Astrocyte (in vitro differentiated cells and primary cell): ENCODE data around the gene EEA1. TPM values are rescaled to one million over a fixed set of nuclear protein-coding genes. Genes with fewer than 3 reads are reported as not detected.

ENCODE experiments used
- DNase-seq: peaks from one replicate; pipeline ENCODE4 v3.0.0-alpha.2; 2010; ENCODE audit warnings: low read depth
- FAIRE-seq: peaks from 2 replicates; lab custom pipeline; 2011; peaks lifted over from hg19 to GRCh38; lab: Jason Lieb, UNC
- H2AFZ ChIP-seq: 2 replicates; pipeline ENCODE4 v1.6.0; 2012; ENCODE audit warnings: low read depth, low read length, inconsistent platforms
- H3K27ac ChIP-seq: 2 replicates; pipeline ENCODE4 v1.5.1; 2011; ENCODE audit warnings: low read depth, low read length, inconsistent platforms
- H3K27me3 ChIP-seq: 2 replicates; pipeline ENCODE4 v1.6.0; 2011; ENCODE audit warnings: low read length, inconsistent platforms; ENCODE audit not compliant: insufficient read depth
- H3K36me3 ChIP-seq: 2 replicates; pipeline ENCODE4 v1.5.1; 2011; ENCODE audit warnings: low read length, inconsistent platforms; ENCODE audit not compliant: insufficient read depth
- H3K4me1 ChIP-seq: 2 replicates; pipeline ENCODE4 v1.5.1; 2011; ENCODE audit warnings: low read length, inconsistent platforms; ENCODE audit not compliant: insufficient read depth
- H3K4me2 ChIP-seq: 2 replicates; pipeline ENCODE4 v1.6.0; 2012; ENCODE audit warnings: low read length, inconsistent platforms
- H3K4me3 ChIP-seq: 2 replicates; pipeline ENCODE4 v1.5.1; 2011; ENCODE audit warnings: low read depth, mild to moderate bottlenecking, low read length, inconsistent platforms; ENCODE audit not compliant: insufficient read depth
- H3K79me2 ChIP-seq: 2 replicates; pipeline ENCODE4 v1.6.0; 2012; ENCODE audit warnings: mild to moderate bottlenecking, low read length, inconsistent platforms; ENCODE audit not compliant: insufficient read depth
- H3K9ac ChIP-seq: 2 replicates; pipeline ENCODE4 v1.6.0; 2012; ENCODE audit warnings: mild to moderate bottlenecking, low read length, inconsistent platforms
- H3K9me3 ChIP-seq: 2 replicates; pipeline ENCODE4 v1.5.1; 2012; ENCODE audit warnings: low read depth, mild to moderate bottlenecking, low read length, inconsistent platforms; ENCODE audit not compliant: insufficient read depth
- H4K20me1 ChIP-seq: 2 replicates; pipeline ENCODE4 v1.6.0; 2012; ENCODE audit warnings: low read length, inconsistent platforms; ENCODE audit not compliant: insufficient read depth
- H3K27ac Mint-ChIP-seq: one replicate; pipeline ENCODE4 v1.8.0; 2021; ENCODE audit warnings: mild to moderate bottlenecking, mixed read lengths; ENCODE audit not compliant: unreplicated experiment
- H3K27me3 Mint-ChIP-seq: one replicate; pipeline ENCODE4 v1.8.0; 2021; ENCODE audit warnings: low read depth, mixed read lengths; ENCODE audit not compliant: unreplicated experiment
- H3K36me3 Mint-ChIP-seq: one replicate; pipeline ENCODE4 v1.8.0; 2021; ENCODE audit warnings: low read depth, mixed read lengths; ENCODE audit not compliant: unreplicated experiment
- H3K4me1 Mint-ChIP-seq: one replicate; pipeline ENCODE4 v1.8.0; 2021; ENCODE audit warnings: low read depth, mixed read lengths; ENCODE audit not compliant: unreplicated experiment
- H3K4me3 Mint-ChIP-seq: one replicate; pipeline ENCODE4 v1.8.0; 2021; ENCODE audit warnings: mild to moderate bottlenecking, moderate library complexity, mixed read lengths; ENCODE audit not compliant: unreplicated experiment
- H3K9me3 Mint-ChIP-seq: one replicate; pipeline ENCODE4 v1.8.0; 2021; ENCODE audit warnings: mild to moderate bottlenecking, mixed read lengths; ENCODE audit not compliant: unreplicated experiment
- CTCF ChIP-seq: IDR thresholded peaks from 2 replicates; pipeline ENCODE4 v1.5.1; 2011; ENCODE audit warnings: low read depth, mild to moderate bottlenecking, inconsistent platforms, low read length, moderate library complexity; ENCODE audit not compliant: insufficient read depth
- EZH2 ChIP-seq: IDR thresholded peaks from 2 replicates; pipeline ENCODE4 v1.6.1; 2012; ENCODE audit warnings: mild to moderate bottlenecking, low read length, inconsistent platforms; ENCODE audit not compliant: insufficient read depth
- total RNA-seq: library from RNA; stranded (reverse); gene quantifications from 2 replicates; pipeline ENCODE4 v1.2.1, GENCODE V29; 2021

The EEA1 gene
- total RNA-seq, 1 donor from 2014 or later: 36.5 TPM

- H3K36me3 ChIP-seq: no peaks in the 10 kb centered on the region
- Mint-ChIP-seq H3K36me3 (no peaks in the 10 kb centered on the region), H3K4me1 (no peaks in the 10 kb centered on the region), H3K27ac (no peak overlapping the region), H3K4me3 (no peak overlapping the region), H3K9me3 (no peaks in the 10 kb centered on the region), H3K27me3 (no peaks in the 10 kb centered on the region)
- no peak overlapping the region for H3K4me3 ChIP-seq
- H3K27ac ChIP-seq: no peak overlapping the region
- TF ChIP-seq CTCF: no peak
- TF ChIP-seq EZH2: no peak
- no peak overlapping the region for H3K4me2 ChIP-seq
- H3K79me2 ChIP-seq: peaks cover 95% of the 10 kb centered on the region
- no peak for DNase-seq
- no peaks in the 10 kb centered on the region for H3K27me3 ChIP-seq
- FAIRE-seq: no peak
- H3K9ac ChIP-seq: no peak overlapping the region
- peaks cover 45% of the 10 kb centered on the region for H4K20me1 ChIP-seq
- H3K9me3 ChIP-seq: no peaks in the 10 kb centered on the region
- H3K4me1 ChIP-seq: peaks cover 3% of the 10 kb centered on the region
- H2AFZ ChIP-seq: no peak overlapping the region
Measured at GRCh38 chr12:92911339-92911738, 17.8 kb downstream of the EEA1 start.

- TF ChIP-seq CTCF (no peak), EZH2 (no peak)
- H3K4me3 Mint-ChIP-seq: no peak overlapping the region
- Histone ChIP-seq H3K4me2 (no peak overlapping the region), H3K79me2 (peaks cover 94% of the 10 kb centered on the region), H3K36me3 (no peaks in the 10 kb centered on the region), H3K27me3 (no peaks in the 10 kb centered on the region), H3K9me3 (no peaks in the 10 kb centered on the region), H3K4me3 (no peak overlapping the region), H3K4me1 (peaks cover 3% of the 10 kb centered on the region), H3K27ac (no peak overlapping the region), H2AFZ (no peak overlapping the region), H4K20me1 (peaks cover 38% of the 10 kb centered on the region), H3K9ac (no peak overlapping the region)
- no peaks in the 10 kb centered on the region for H3K27me3 Mint-ChIP-seq
- no peak overlapping the region for H3K27ac Mint-ChIP-seq
- DNase-seq (no peak), FAIRE-seq (no peak)
- no peaks in the 10 kb centered on the region for H3K9me3 Mint-ChIP-seq
- no peaks in the 10 kb centered on the region for H3K36me3 Mint-ChIP-seq
- H3K4me1 Mint-ChIP-seq: no peaks in the 10 kb centered on the region
Measured at GRCh38 chr12:92908108-92908507, 21.0 kb downstream of the EEA1 start.

GRCh38 chr12:92905811-92906554, 23.1 kb downstream of the EEA1 start:
- no peak overlapping the region for H3K27ac Mint-ChIP-seq
- no peaks in the 10 kb centered on the region for H3K36me3 ChIP-seq
- H3K9ac ChIP-seq: no peak overlapping the region
- no peak overlapping the region for H3K4me2 ChIP-seq
- no peaks in the 10 kb centered on the region for H3K27me3 Mint-ChIP-seq
- H3K4me3 Mint-ChIP-seq: no peak overlapping the region
- no peak overlapping the region for H3K27ac ChIP-seq
- H3K27me3 ChIP-seq: no peaks in the 10 kb centered on the region
- no peaks in the 10 kb centered on the region for H3K36me3 Mint-ChIP-seq
- DNase-seq (no peak), FAIRE-seq (no peak)
- no peaks in the 10 kb centered on the region for H3K9me3 Mint-ChIP-seq
- TF ChIP-seq CTCF (no peak), EZH2 (no peak)
- peaks cover 23% of the 10 kb centered on the region for H4K20me1 ChIP-seq
- H3K4me3 ChIP-seq: no peak overlapping the region
- H3K4me1 Mint-ChIP-seq: no peaks in the 10 kb centered on the region
- peaks cover 92% of the 10 kb centered on the region for H3K79me2 ChIP-seq
- no peaks in the 10 kb centered on the region for H3K9me3 ChIP-seq
- no peaks in the 10 kb centered on the region for H3K4me1 ChIP-seq
- no peak overlapping the region for H2AFZ ChIP-seq
